H1 (cell line): ENCODE measurements around the gene HSF2. TPM values are rescaled to one million over a fixed set of nuclear protein-coding genes. Genes with fewer than 3 reads are reported as not detected.

Experiments used
- CTCF ChIA-PET: fragments of 300-600 bp; sonication (Branson Sonifier 250); formaldehyde crosslinking; loops from one replicate; lab custom pipeline; 2021; ENCODE audit not compliant: partially characterized antibody; lab: Charles Lee
- POLR2A ChIA-PET: fragments of 300-600 bp; sonication (Branson Sonifier 250); formaldehyde crosslinking; loops from one replicate; lab custom pipeline; 2021; ENCODE audit warnings: inconsistent platforms; ENCODE audit not compliant: partially characterized antibody; lab: Charles Lee
- DNase-seq, 2 experiments: peaks; one replicate each; pipeline versions ENCODE4 v3.0.0 to v3.0.0-alpha.2; 2010 to 2022; ENCODE audit warnings: low spot score in 2 of 2, low read depth in 1 of 2, mixed read lengths in 1 of 2
- FAIRE-seq: peaks from 2 replicates; lab custom pipeline; 2011; peaks lifted over from hg19 to GRCh38; lab: Jason Lieb, UNC
- H2AFZ ChIP-seq: 2 replicates; pipeline ENCODE4 v1.8.1; 2012; ENCODE audit warnings: low read length, inconsistent platforms
- H2AK5ac ChIP-seq: 2 replicates; pipeline ENCODE4 v1.6.1; 2013; ENCODE audit warnings: low read depth, low read length
- H2BK120ac ChIP-seq: replicated peaks from 2 replicates; pipeline ENCODE3; 2013; ENCODE audit warnings: low read depth, low read length, inconsistent platforms
- H2BK12ac ChIP-seq: 2 replicates; pipeline ENCODE4 v1.6.1; 2013; ENCODE audit warnings: low read depth, low read length
- H2BK15ac ChIP-seq: 2 replicates; pipeline ENCODE4 v1.6.1; 2013; ENCODE audit warnings: low read length
- H2BK20ac ChIP-seq: 2 replicates; pipeline ENCODE4 v1.6.1; 2013; ENCODE audit warnings: low read length
- H2BK5ac ChIP-seq: 2 replicates; pipeline ENCODE4 v1.6.1; 2013; ENCODE audit warnings: low read depth, low read length
- H3K14ac ChIP-seq: 2 replicates; pipeline ENCODE4 v1.6.1; 2013; ENCODE audit warnings: inconsistent platforms; ENCODE audit not compliant: insufficient read length
- H3K18ac ChIP-seq: 2 replicates; pipeline ENCODE4 v1.6.1; 2013; ENCODE audit warnings: low read length; ENCODE audit errors: extremely low read depth
- H3K23ac ChIP-seq: 2 replicates; pipeline ENCODE4 v1.6.1; 2013; ENCODE audit warnings: inconsistent platforms; ENCODE audit not compliant: insufficient read length
- H3K23me2 ChIP-seq: 2 replicates; pipeline ENCODE4 v1.6.1; 2013; ENCODE audit warnings: low read depth, low read length
- H3K27ac ChIP-seq: 2 replicates; pipeline ENCODE4 v1.6.1; 2011; ENCODE audit warnings: low read depth, low read length, inconsistent platforms
- H3K27me3 ChIP-seq, 4 experiments: replicated peaks in 1 of 4; 1 replicate in 1 of 4; 2 replicates in 3 of 4; pipeline versions ENCODE4 v1.6.1 to v1.8.1; 2011 to 2013; ENCODE audit warnings: low read length in 3 of 4, mild to moderate bottlenecking in 3 of 4, inconsistent platforms in 2 of 4, mixed read lengths in 2 of 4, moderate library complexity in 1 of 4; ENCODE audit not compliant: control insufficient read depth in 3 of 4, insufficient read depth in 3 of 4; ENCODE audit errors: extremely low read depth in 1 of 4
- H3K36me3 ChIP-seq, 4 experiments: 2 replicates each; pipeline versions ENCODE4 v1.6.1 to v1.8.1; 2011 to 2013; ENCODE audit warnings: mild to moderate bottlenecking in 4 of 4, low read length in 3 of 4, moderate library complexity in 2 of 4, control low read depth in 1 of 4, inconsistent platforms in 1 of 4; ENCODE audit not compliant: insufficient read depth in 4 of 4, control insufficient read depth in 2 of 4
- H3K4ac ChIP-seq: replicated peaks from 2 replicates; pipeline ENCODE3; 2013; ENCODE audit warnings: low read length, low read depth, mixed read lengths, inconsistent platforms; ENCODE audit not compliant: insufficient read length
- H3K4me1 ChIP-seq, 4 experiments: replicated peaks in 1 of 4; 1 replicate in 1 of 4; 2 replicates in 3 of 4; pipeline versions ENCODE4 v1.6.1 to v1.8.1; 2011 to 2013; ENCODE audit warnings: low read length in 3 of 4, inconsistent platforms in 2 of 4, mixed read lengths in 1 of 4; ENCODE audit not compliant: insufficient read depth in 4 of 4, control insufficient read depth in 3 of 4
- H3K4me2 ChIP-seq, 2 experiments: 2 replicates each; pipeline versions ENCODE4 v1.6.1 to v1.8.1; 2011 to 2013; ENCODE audit warnings: low read depth in 2 of 2, low read length in 2 of 2, control low read depth in 1 of 2, inconsistent platforms in 1 of 2, mild to moderate bottlenecking in 1 of 2; ENCODE audit not compliant: insufficient read depth in 1 of 2
- H3K4me3 ChIP-seq, 4 experiments: fragments of 200-600, 300-600 bp in 1 of 4; sonication (generic), shearing (Covaris generic), sonication (Bioruptor Twin) in 1 of 4; 2 replicates each; pipeline versions ENCODE4 v1.5.1 to v1.8.1; 2011 to 2016; ENCODE audit warnings: low read length in 4 of 4, low read depth in 3 of 4, control low read depth in 2 of 4, inconsistent platforms in 2 of 4, mild to moderate bottlenecking in 2 of 4, mixed read lengths in 1 of 4, moderate library complexity in 1 of 4; ENCODE audit not compliant: insufficient read depth in 2 of 4; ENCODE audit errors: extremely low read depth in 1 of 4
- H3K56ac ChIP-seq: replicated peaks from 2 replicates; pipeline ENCODE3; 2013; ENCODE audit warnings: low read depth, mild to moderate bottlenecking, mixed read lengths, low read length, inconsistent platforms; ENCODE audit not compliant: insufficient read length
- H3K79me1 ChIP-seq: 2 replicates; pipeline ENCODE4 v1.6.1; 2013; ENCODE audit warnings: low read depth, low read length, control low read depth
- H3K79me2 ChIP-seq, 2 experiments: 2 replicates each; pipeline versions ENCODE4 v1.6.1 to v1.8.1; 2012 to 2013; ENCODE audit warnings: low read length in 2 of 2, mild to moderate bottlenecking in 2 of 2, inconsistent platforms in 1 of 2; ENCODE audit not compliant: insufficient read depth in 2 of 2, control insufficient read depth in 1 of 2
- H3K9ac ChIP-seq, 4 experiments: replicated peaks in 1 of 4; 1 replicate in 1 of 4; 2 replicates in 3 of 4; pipeline versions ENCODE4 v1.6.1 to v1.8.1; 2011 to 2013; ENCODE audit warnings: low read depth in 3 of 4, low read length in 3 of 4, control low read depth in 2 of 4, mild to moderate bottlenecking in 2 of 4, moderate library complexity in 2 of 4, inconsistent platforms in 1 of 4; ENCODE audit errors: extremely low read depth in 1 of 4
- H3K9me3 ChIP-seq, 2 experiments: 2 replicates each; pipeline versions ENCODE4 v1.6.1 to v1.8.1; 2012 to 2013; ENCODE audit warnings: mild to moderate bottlenecking in 2 of 2, moderate library complexity in 2 of 2, control low read depth in 1 of 2, inconsistent platforms in 1 of 2, low read depth in 1 of 2, low read length in 1 of 2, mixed read lengths in 1 of 2; ENCODE audit not compliant: insufficient read depth in 2 of 2
- H4K20me1 ChIP-seq, 2 experiments: replicated peaks in 1 of 2; 2 replicates each; pipeline versions ENCODE3 to v1.8.1; 2011 to 2013; ENCODE audit warnings: inconsistent platforms in 2 of 2, low read length in 2 of 2, mild to moderate bottlenecking in 1 of 2; ENCODE audit not compliant: insufficient read depth in 2 of 2, control insufficient read depth in 1 of 2
- H4K5ac ChIP-seq: 2 replicates; pipeline ENCODE4 v1.6.1; 2013; ENCODE audit warnings: low read length, low read depth, mixed read lengths, inconsistent platforms; ENCODE audit not compliant: insufficient read length
- H4K8ac ChIP-seq: 2 replicates; pipeline ENCODE4 v1.8.0; 2013; ENCODE audit warnings: mild to moderate bottlenecking, moderate library complexity, low read length, inconsistent platforms; ENCODE audit not compliant: insufficient read depth; ENCODE audit errors: extremely low read depth
- H4K91ac ChIP-seq: replicated peaks from 2 replicates; pipeline ENCODE3; 2013; ENCODE audit warnings: low read length, mixed read lengths, inconsistent platforms; ENCODE audit not compliant: insufficient read length
- FOSL1 ChIP-seq: IDR thresholded peaks from 2 replicates; pipeline ENCODE4 v1.6.1; 2011; ENCODE audit warnings: mild to moderate bottlenecking, low read depth, low read length, moderate library complexity; ENCODE audit not compliant: insufficient read depth
- JUN ChIP-seq: IDR thresholded peaks from 2 replicates; pipeline ENCODE4 v1.6.1; 2011; ENCODE audit warnings: low read depth, mild to moderate bottlenecking, improper control_type of control experiment, low read length
- JUND ChIP-seq: IDR thresholded peaks from 2 replicates; pipeline ENCODE4 v1.6.1; 2011; ENCODE audit warnings: mild to moderate bottlenecking, improper control_type of control experiment, low read length
- SIN3A ChIP-seq, 2 experiments: IDR thresholded peaks in 1 of 2; conservative IDR thresholded peaks in 1 of 2; 2 replicates each; pipeline ENCODE4 v1.6.1; 2011 to 2012; ENCODE audit warnings: low read length in 2 of 2, improper control_type of control experiment in 1 of 2, low read depth in 1 of 2, mild to moderate bottlenecking in 1 of 2
- SP2 ChIP-seq: IDR thresholded peaks from 2 replicates; pipeline ENCODE4 v1.6.1; 2012; ENCODE audit warnings: mild to moderate bottlenecking, low read length, inconsistent platforms
- WGBS, 2 experiments: shearing (Covaris generic) in 1 of 2; methylation state at CpG; one replicate each; pipeline versions ENCODE4 v1.1.6 to v1.1.7; 2013 to 2015; ENCODE audit warnings: low lambda C conversion rate in 2 of 2, mixed read lengths in 2 of 2, inconsistent platforms in 1 of 2, low coverage in 1 of 2, missing lambda C conversion rate in 1 of 2; ENCODE audit not compliant: insufficient replicate concordance in 2 of 2, insufficient coverage in 1 of 2, insufficient read length in 1 of 2; ENCODE audit errors: extremely low coverage in 1 of 2, missing lambda C conversion rate in 1 of 2; 5-methylcytosine and 5-hydroxymethylcytosine counted together
- polyA plus RNA-seq, 7 experiments: library from polyadenylated mRNA; depleted of rRNA in 3 of 7; stranded (reverse) in 5 of 7; unstranded in 2 of 7; fragments of >200 nt in 5 of 7; fragments of 200-250 nt in 2 of 7; gene quantifications; 1 replicate in 5 of 7; 2 replicates in 1 of 7; 4 replicates in 1 of 7; pipeline versions ENCODE4 v1.2.1 to v1.2.3, GENCODE V29; 2011 to 2013; ENCODE audit warnings: missing spikeins in 2 of 7, mixed read lengths in 2 of 7
- total RNA-seq: library from RNA; stranded (reverse); fragmentation: NEBNext Ultra II Directional; extraction: Animal tissue kit (Norgen Biotek cat#: 25700); gene quantifications from 2 replicates; pipeline ENCODE4 v1.2.1, GENCODE V29; 2021

The HSF2 gene
- total and polyA plus RNA-seq, 2 of the 8 experiments (the other 6 are each of a cell fraction or from before 2014, with no cell fraction given) = 16.3 to 18.3 TPM

GRCh38 chr6:122449069-122449468 lies 49.6 kb downstream of the HSF2 start:
- H3K23me2 ChIP-seq = no peaks in the 10 kb centered on the region
- no peak overlapping the region for H4K91ac ChIP-seq
- no peak overlapping the region for H2AK5ac ChIP-seq
- no peak overlapping the region for H2BK15ac ChIP-seq
- H4K8ac ChIP-seq = no peak overlapping the region
- no peak overlapping the region for H3K18ac ChIP-seq
- no peak overlapping the region for H2BK120ac ChIP-seq
- no peak overlapping the region for H2BK12ac ChIP-seq
- no peaks in the 10 kb centered on the region for H3K79me2 ChIP-seq
- no peak overlapping the region for H4K5ac ChIP-seq
- no peak overlapping the region for H3K4me2 ChIP-seq
- no peak for TF ChIP-seq SP2
- TF ChIP-seq FOSL1 = no peak
- no peak for TF ChIP-seq SIN3A (conservative IDR thresholded peaks at IDR 0.05 in 1 of 2, IDR thresholded peaks at IDR 0.05 in 1 of 2; ENCODE audit: low read depth in 1 of 2, low read length in 2 of 2)
- no peak for TF ChIP-seq JUN
- TF ChIP-seq JUND = no peak
- TF ChIP-seq, all 59 proteins: peak for 0
- no peak overlapping the region for H3K9ac ChIP-seq
- no peak overlapping the region for H3K27ac ChIP-seq
- FAIRE-seq (no peak), DNase-seq (no peak)
- ChIA-PET CTCF (no interaction called here), POLR2A (no interaction called here)
- H3K4me1 ChIP-seq = peaks cover 0 to 5% (median 2%) of the 10 kb centered on the region in 4 experiments; a peak in 4 of 7 replicates
- WGBS, 2 experiments = 89% methylated on average over 1 of the region's 1 CpG; no CpG with 5 or more reads in 1 of the 2 experiments
- peaks cover 0 to 2% of the 10 kb centered on the region in 2 experiments for H4K20me1 ChIP-seq
- H3K27me3 ChIP-seq = no peaks in the 10 kb centered on the region
- peaks cover 0 to 71% (median 15%) of the 10 kb centered on the region in 4 experiments; a peak in 6 of 8 replicates for H3K36me3 ChIP-seq
- no peaks in the 10 kb centered on the region for H3K9me3 ChIP-seq
- no peak overlapping the region for H3K4ac ChIP-seq
- no peaks in the 10 kb centered on the region for H3K79me1 ChIP-seq
- no peak overlapping the region for H2BK20ac ChIP-seq
- H3K56ac ChIP-seq = no peak overlapping the region
- no peak overlapping the region for H2BK5ac ChIP-seq
- H2AFZ ChIP-seq = no peak overlapping the region
- no peak overlapping the region for H3K23ac ChIP-seq
- H3K4me3 ChIP-seq = no peak overlapping the region
- H3K14ac ChIP-seq = no peak overlapping the region
